HG03565 (cell line): Measurements from ENCODE around the gene AGBL4.
A peak's percentile ranks its signal among the peaks of the same experiment; 100 is the strongest.
"Not testable (repeated sequence)": the region's sequence is repeated elsewhere in the genome, so short reads cannot be mapped to it uniquely, and the experiment has no call there.

ENCODE experiments used
- ATAC-seq: cut with Tn5 transposase; IDR thresholded peaks from one replicate; pipeline ENCODE4 v1.9.1; 2021; ENCODE audit warnings: mild to moderate bottlenecking, moderate library complexity; ENCODE audit not compliant: unreplicated experiment

The AGBL4 gene

GRCh38 chr1:48523558-48523957 lies 1500.2 kb downstream of the AGBL4 start:
- ATAC-seq = no peak

GRCh38 chr1:48519896-48520295 lies 1503.9 kb downstream of the AGBL4 start:
- not testable (repeated sequence) for ATAC-seq

GRCh38 chr1:48506870-48507269 lies 1516.9 kb downstream of the AGBL4 start:
- no peak for ATAC-seq

DNA sequence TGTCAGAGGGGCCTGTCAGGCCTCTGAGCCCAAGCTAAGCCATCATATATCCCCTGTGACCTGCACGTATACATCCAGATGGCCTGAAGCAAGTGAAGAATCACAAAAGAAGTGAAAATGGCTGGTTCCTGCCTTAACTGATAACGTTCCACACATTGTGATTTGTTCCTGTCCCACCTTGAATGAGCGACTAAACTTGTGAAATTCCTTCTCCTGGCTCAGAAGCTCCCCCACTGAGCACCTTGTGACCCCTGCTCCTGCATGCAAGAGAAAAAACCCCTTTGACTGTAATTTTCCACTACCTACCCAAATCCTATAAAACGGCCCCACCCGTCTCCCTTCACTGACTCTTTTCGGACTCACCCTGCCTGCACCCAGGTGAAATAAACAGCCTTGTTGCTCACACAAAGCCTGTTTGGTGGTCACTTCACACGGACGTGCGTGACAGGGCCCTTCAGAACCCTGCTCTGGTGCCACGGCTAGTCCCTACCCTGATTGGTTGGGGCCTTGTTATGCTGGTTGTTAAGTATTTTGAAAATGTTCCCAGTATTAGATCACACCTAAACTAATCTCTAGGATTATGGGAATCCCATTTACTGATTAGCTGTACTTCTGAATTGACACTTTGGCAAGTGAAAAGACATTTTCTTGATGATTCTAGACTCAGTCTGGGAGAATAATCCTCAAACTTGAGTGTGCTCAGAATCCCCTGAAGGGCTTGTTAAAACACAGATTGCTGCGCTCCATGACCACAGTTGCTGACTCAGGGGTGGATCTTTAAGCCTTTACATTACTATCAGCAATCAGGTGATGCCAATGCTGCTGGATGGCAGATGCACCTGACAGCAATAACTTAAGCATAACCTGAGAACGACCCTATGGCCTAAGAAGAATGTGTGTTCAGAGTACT lies 1523.0 kb downstream of the AGBL4 start:
- ATAC-seq = no peak

GRCh38 chr1:48499211-48499735 lies 1524.5 kb downstream of the AGBL4 start:
- no peak for ATAC-seq

- ATAC-seq = peak; percentile 71
These were observed 1525.5 kb downstream of the AGBL4 start for GRCh38 chr1:48498096-48498791.

DNA sequence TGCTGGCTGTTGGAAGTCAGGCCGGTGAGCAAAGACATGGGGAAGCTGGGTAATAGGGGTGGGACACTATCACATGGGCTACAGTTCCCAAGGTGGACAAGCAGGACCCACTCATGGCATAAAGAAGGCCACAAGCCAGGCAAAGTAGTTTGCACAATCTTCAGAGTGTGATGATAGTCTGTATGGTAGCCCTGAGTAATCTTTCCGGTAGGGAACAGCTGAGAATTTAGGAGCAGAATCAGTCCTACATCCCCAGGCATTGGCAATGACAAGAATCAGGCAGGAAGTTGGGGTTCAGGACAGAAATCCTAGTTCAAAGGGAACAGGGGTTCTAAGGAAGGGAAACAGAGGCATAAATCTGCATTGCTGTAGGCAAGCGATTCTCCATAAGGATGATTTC lies 1527.8 kb downstream of the AGBL4 start:
- no peak for ATAC-seq

- ATAC-seq = no peak
These were observed 1528.6 kb downstream of the AGBL4 start for GRCh38 chr1:48495166-48495565.

DNA sequence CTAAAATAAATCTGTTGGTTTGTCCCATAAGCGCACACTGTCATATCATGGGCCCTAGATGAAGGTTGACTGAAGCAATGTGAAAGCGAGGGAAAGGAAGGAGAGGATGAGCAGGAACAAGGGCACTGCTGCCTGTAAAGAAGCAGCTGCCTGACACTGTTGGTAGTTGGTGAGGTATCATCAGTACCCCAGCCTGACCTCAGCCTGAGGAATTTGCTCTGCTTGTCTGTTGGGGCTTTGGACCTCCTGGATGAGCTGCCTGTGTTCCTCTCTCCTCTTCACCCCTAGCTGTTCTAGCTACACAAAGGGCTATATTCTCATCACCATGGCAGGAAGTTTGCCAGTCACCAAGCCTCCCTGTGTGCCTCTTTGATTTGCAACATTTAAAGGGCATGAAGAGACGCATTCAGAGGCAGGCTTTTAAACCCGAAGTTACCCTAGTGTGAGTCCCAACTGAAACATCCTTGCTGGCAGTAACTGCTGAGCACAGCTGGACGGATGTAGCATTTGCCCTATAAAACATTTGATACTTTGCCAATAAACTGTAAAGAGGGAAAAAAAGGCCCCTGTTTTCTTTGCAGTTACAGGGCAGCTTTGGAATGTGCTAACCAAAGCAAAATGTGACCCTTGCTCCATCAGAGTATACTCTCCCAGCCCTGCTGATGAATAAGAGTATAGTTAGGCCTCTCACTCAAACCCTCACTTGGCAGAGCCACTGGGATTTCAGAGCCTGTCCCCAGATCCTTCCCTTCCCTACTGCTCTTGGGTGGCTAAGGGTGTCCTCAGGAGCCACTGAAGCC lies 1529.6 kb downstream of the AGBL4 start:
- ATAC-seq = no peak

- ATAC-seq = no peak
These were observed 1530.7 kb downstream of the AGBL4 start for GRCh38 chr1:48493041-48493440.

DNA sequence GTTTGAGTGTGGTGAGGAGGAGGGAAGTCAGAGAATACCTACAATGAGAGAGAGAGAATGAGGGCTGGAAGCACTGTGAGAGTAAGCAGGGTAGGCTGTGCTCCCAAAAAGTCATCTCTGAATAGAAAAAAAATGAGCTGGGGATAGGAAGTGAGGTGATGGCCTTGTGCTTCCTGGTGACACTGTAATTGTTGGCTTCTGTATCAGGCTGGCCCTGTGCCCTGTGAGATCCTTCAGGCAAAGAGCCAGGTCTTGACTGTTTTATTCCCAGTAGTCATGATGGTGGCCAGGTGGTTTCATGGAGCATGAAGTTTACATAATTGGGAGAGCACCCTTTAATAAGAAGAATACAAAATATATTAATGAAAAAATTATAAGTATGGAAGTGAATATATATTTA lies 1531.4 kb downstream of the AGBL4 start:
- ATAC-seq = no peak

GRCh38 chr1:48488721-48489120 lies 1535.0 kb downstream of the AGBL4 start:
- ATAC-seq = no peak
